ENCODE data around the gene SDF4. TPM values are rescaled to one million over a fixed set of nuclear protein-coding genes. Genes with fewer than 3 reads are reported as not detected.

SDF4 gene
- total RNA-seq, 1 experiment from 2014 or later = 122 TPM

GRCh38 chr1:1223321-1223720 is 8.5 kb downstream of the SDF4 start:
- ChIA-PET CTCF (interaction anchor here (0.7 kb wide), 1 partner anchor 147 kb away, joined by 3 read pairs; no protein-coding TSS in a partner anchor), POLR2A (no interaction called here)
- Mint-ChIP-seq H3K9me3 (ENCODE audit: unreplicated experiment) (no peaks in the 10 kb centered on the region), H3K27ac (ENCODE audit: low read depth, unreplicated experiment) (no peak overlapping the region), H3K36me3 (ENCODE audit: insufficient read depth, unreplicated experiment) (peaks cover 47% of the 10 kb centered on the region), H3K4me1 (ENCODE audit: insufficient read depth, unreplicated experiment) (no peaks in the 10 kb centered on the region), H3K4me3 (ENCODE audit: unreplicated experiment) (no peak overlapping the region), H3K27me3 (ENCODE audit: insufficient read depth, unreplicated experiment) (no peaks in the 10 kb centered on the region)
- intact Hi-C loops (cut with micrococcal nuclease) = no loop called here
- no TSS peak for BruUV-seq (replicated peaks)
- DNase-seq (ENCODE audit: unreplicated experiment) = no peak
- TF ChIP-seq CTCF (IDR thresholded peaks at IDR 0.05; ENCODE audit: unreplicated experiment) = no peak

GRCh38 chr1:1222575-1223225 is 9.1 kb downstream of the SDF4 start:
- peaks cover 47% of the 10 kb centered on the region for H3K36me3 Mint-ChIP-seq (ENCODE audit: insufficient read depth, unreplicated experiment)
- H3K4me1 Mint-ChIP-seq (ENCODE audit: insufficient read depth, unreplicated experiment) = no peaks in the 10 kb centered on the region
- H3K27me3 Mint-ChIP-seq (ENCODE audit: insufficient read depth, unreplicated experiment) = no peaks in the 10 kb centered on the region
- no peak for DNase-seq (ENCODE audit: unreplicated experiment)
- intact Hi-C loops (cut with micrococcal nuclease) = no loop called here
- no peak for TF ChIP-seq CTCF (IDR thresholded peaks at IDR 0.05; ENCODE audit: unreplicated experiment)
- no peak overlapping the region for H3K27ac Mint-ChIP-seq (ENCODE audit: low read depth, unreplicated experiment)
- CTCF ChIA-PET = interaction anchor here (0.6 to 0.7 kb wide), 2 partner anchors 39 to 148 kb away, joined by 3 read pairs; no protein-coding TSS in a partner anchor
- POLR2A ChIA-PET = no interaction called here
- no peaks in the 10 kb centered on the region for H3K9me3 Mint-ChIP-seq (ENCODE audit: unreplicated experiment)
- H3K4me3 Mint-ChIP-seq (ENCODE audit: unreplicated experiment) = no peak overlapping the region
- BruUV-seq (replicated peaks) = no TSS peak

- TF ChIP-seq CTCF (IDR thresholded peaks at IDR 0.05; ENCODE audit: unreplicated experiment) = no peak
- no TSS peak for BruUV-seq (replicated peaks)
- Mint-ChIP-seq H3K9me3 (ENCODE audit: unreplicated experiment) (no peaks in the 10 kb centered on the region), H3K27me3 (ENCODE audit: insufficient read depth, unreplicated experiment) (no peaks in the 10 kb centered on the region), H3K27ac (ENCODE audit: low read depth, unreplicated experiment) (no peak overlapping the region), H3K4me3 (ENCODE audit: unreplicated experiment) (no peak overlapping the region), H3K4me1 (ENCODE audit: insufficient read depth, unreplicated experiment) (no peaks in the 10 kb centered on the region), H3K36me3 (ENCODE audit: insufficient read depth, unreplicated experiment) (peaks cover 48% of the 10 kb centered on the region)
- DNase-seq (ENCODE audit: unreplicated experiment) = no peak
- ChIA-PET POLR2A (no interaction called here), CTCF (interaction anchor here (0.6 kb wide), 1 partner anchor 40 kb away, joined by 3 read pairs; no protein-coding TSS in a partner anchor)
- intact Hi-C loops (cut with micrococcal nuclease) = no loop called here
Observed at GRCh38 chr1:1221887-1222574, 9.8 kb downstream of the SDF4 start.

- H3K9me3 Mint-ChIP-seq (ENCODE audit: unreplicated experiment) = no peaks in the 10 kb centered on the region
Observed at GRCh38 chr1:1220197-1220596, 11.6 kb downstream of the SDF4 start.

More at GRCh38 chr1:1220197-1220596, 11.6 kb downstream of the SDF4 start:
- H3K36me3 Mint-ChIP-seq (ENCODE audit: insufficient read depth, unreplicated experiment) = peaks cover 49% of the 10 kb centered on the region
- DNase-seq (ENCODE audit: unreplicated experiment) = no peak
- ChIA-PET CTCF (no interaction called here), POLR2A (no interaction called here)
- H3K4me1 Mint-ChIP-seq (ENCODE audit: insufficient read depth, unreplicated experiment) = no peaks in the 10 kb centered on the region
- H3K27ac Mint-ChIP-seq (ENCODE audit: low read depth, unreplicated experiment) = peak overlapping the region; percentile 16
- intact Hi-C loops (cut with micrococcal nuclease) = no loop called here
- no peak for TF ChIP-seq CTCF (IDR thresholded peaks at IDR 0.05; ENCODE audit: unreplicated experiment)
- H3K27me3 Mint-ChIP-seq (ENCODE audit: insufficient read depth, unreplicated experiment) = no peaks in the 10 kb centered on the region
- BruUV-seq (replicated peaks) = no TSS peak
- H3K4me3 Mint-ChIP-seq (ENCODE audit: unreplicated experiment) = no peak overlapping the region

All from MCF 10A (cell line).